PC-3 (cell line): ENCODE data around the gene LSG1.

Experiments
- EZH2 ChIP-seq: fragments of 300-600 bp; sonication (generic); IDR thresholded peaks from one replicate; pipeline ENCODE4 v1.6.1; 2017; ENCODE audit warnings: antibody characterized with exemption, mild to moderate bottlenecking, low read length; ENCODE audit not compliant: unreplicated experiment
- EZH2phosphoT487 ChIP-seq: fragments of 300-600 bp; sonication (generic); IDR thresholded peaks from 2 replicates; pipeline ENCODE4 v1.6.1; 2018; ENCODE audit warnings: mild to moderate bottlenecking, antibody characterized with exemption, low read length, borderline replicate concordance
- TF ChIP-seq, protein P1 (sequence below): fragments of 300-600 bp; sonication (generic); conservative IDR thresholded peaks from 2 replicates; pipeline ENCODE4 v1.5.1; 2017; ENCODE audit warnings: antibody characterized with exemption, low read depth, mild to moderate bottlenecking, low read length

DNA sequence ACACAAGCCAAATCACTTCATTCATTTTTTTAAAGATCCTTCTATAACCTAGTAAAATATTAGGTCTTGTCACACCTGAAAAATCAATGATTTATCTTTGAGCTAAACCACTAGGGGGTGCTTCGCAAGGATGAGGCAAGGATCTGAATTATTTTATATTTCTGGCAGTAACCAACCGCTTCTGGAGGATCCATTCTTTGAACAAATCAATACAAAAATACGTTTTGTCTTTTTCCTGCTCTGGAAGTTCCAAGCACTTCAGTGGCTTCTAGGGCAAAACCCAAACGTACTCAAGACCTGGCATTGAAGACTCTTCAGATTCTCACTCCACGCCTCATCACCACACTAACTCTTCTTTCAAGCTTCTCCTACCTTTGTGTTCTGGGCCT, 486 bp downstream of the LSG1 start:
- TF ChIP-seq, protein P1, sequence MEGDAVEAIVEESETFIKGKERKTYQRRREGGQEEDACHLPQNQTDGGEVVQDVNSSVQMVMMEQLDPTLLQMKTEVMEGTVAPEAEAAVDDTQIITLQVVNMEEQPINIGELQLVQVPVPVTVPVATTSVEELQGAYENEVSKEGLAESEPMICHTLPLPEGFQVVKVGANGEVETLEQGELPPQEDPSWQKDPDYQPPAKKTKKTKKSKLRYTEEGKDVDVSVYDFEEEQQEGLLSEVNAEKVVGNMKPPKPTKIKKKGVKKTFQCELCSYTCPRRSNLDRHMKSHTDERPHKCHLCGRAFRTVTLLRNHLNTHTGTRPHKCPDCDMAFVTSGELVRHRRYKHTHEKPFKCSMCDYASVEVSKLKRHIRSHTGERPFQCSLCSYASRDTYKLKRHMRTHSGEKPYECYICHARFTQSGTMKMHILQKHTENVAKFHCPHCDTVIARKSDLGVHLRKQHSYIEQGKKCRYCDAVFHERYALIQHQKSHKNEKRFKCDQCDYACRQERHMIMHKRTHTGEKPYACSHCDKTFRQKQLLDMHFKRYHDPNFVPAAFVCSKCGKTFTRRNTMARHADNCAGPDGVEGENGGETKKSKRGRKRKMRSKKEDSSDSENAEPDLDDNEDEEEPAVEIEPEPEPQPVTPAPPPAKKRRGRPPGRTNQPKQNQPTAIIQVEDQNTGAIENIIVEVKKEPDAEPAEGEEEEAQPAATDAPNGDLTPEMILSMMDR = peak; percentile 89
- TF ChIP-seq EZH2phosphoT487 (no peak), EZH2 (no peak)
